H1 (cell line): Measurements from ENCODE around the gene PLXNB1. TPM values are rescaled to one million over a fixed set of nuclear protein-coding genes. Genes with fewer than 3 reads are reported as not detected.
A peak's percentile ranks its signal among the peaks of the same experiment; 100 is the strongest.

Source experiments
- CTCF ChIA-PET: fragments of 300-600 bp; sonication (Branson Sonifier 250); formaldehyde crosslinking; loops from one replicate; lab custom pipeline; 2021; ENCODE audit not compliant: partially characterized antibody; lab: Charles Lee
- POLR2A ChIA-PET: fragments of 300-600 bp; sonication (Branson Sonifier 250); formaldehyde crosslinking; loops from one replicate; lab custom pipeline; 2021; ENCODE audit warnings: inconsistent platforms; ENCODE audit not compliant: partially characterized antibody; lab: Charles Lee
- DNase-seq, 2 experiments: peaks; one replicate each; pipeline versions ENCODE4 v3.0.0 to v3.0.0-alpha.2; 2010 to 2022; ENCODE audit warnings: low spot score in 2 of 2, low read depth in 1 of 2, mixed read lengths in 1 of 2
- FAIRE-seq: peaks from 2 replicates; lab custom pipeline; 2011; peaks lifted over from hg19 to GRCh38; lab: Jason Lieb, UNC
- H2AFZ ChIP-seq: 2 replicates; pipeline ENCODE4 v1.8.1; 2012; ENCODE audit warnings: low read length, inconsistent platforms
- H2AK5ac ChIP-seq: 2 replicates; pipeline ENCODE4 v1.6.1; 2013; ENCODE audit warnings: low read depth, low read length
- H2BK120ac ChIP-seq: replicated peaks from 2 replicates; pipeline ENCODE3; 2013; ENCODE audit warnings: low read depth, low read length, inconsistent platforms
- H2BK12ac ChIP-seq: 2 replicates; pipeline ENCODE4 v1.6.1; 2013; ENCODE audit warnings: low read depth, low read length
- H2BK15ac ChIP-seq: 2 replicates; pipeline ENCODE4 v1.6.1; 2013; ENCODE audit warnings: low read length
- H2BK20ac ChIP-seq: 2 replicates; pipeline ENCODE4 v1.6.1; 2013; ENCODE audit warnings: low read length
- H2BK5ac ChIP-seq: 2 replicates; pipeline ENCODE4 v1.6.1; 2013; ENCODE audit warnings: low read depth, low read length
- H3K14ac ChIP-seq: 2 replicates; pipeline ENCODE4 v1.6.1; 2013; ENCODE audit warnings: inconsistent platforms; ENCODE audit not compliant: insufficient read length
- H3K18ac ChIP-seq: 2 replicates; pipeline ENCODE4 v1.6.1; 2013; ENCODE audit warnings: low read length; ENCODE audit errors: extremely low read depth
- H3K23ac ChIP-seq: 2 replicates; pipeline ENCODE4 v1.6.1; 2013; ENCODE audit warnings: inconsistent platforms; ENCODE audit not compliant: insufficient read length
- H3K23me2 ChIP-seq: 2 replicates; pipeline ENCODE4 v1.6.1; 2013; ENCODE audit warnings: low read depth, low read length
- H3K27ac ChIP-seq: 2 replicates; pipeline ENCODE4 v1.6.1; 2011; ENCODE audit warnings: low read depth, low read length, inconsistent platforms
- H3K27me3 ChIP-seq, 4 experiments: replicated peaks in 1 of 4; 1 replicate in 1 of 4; 2 replicates in 3 of 4; pipeline versions ENCODE4 v1.6.1 to v1.8.1; 2011 to 2013; ENCODE audit warnings: low read length in 3 of 4, mild to moderate bottlenecking in 3 of 4, inconsistent platforms in 2 of 4, mixed read lengths in 2 of 4, moderate library complexity in 1 of 4; ENCODE audit not compliant: control insufficient read depth in 3 of 4, insufficient read depth in 3 of 4; ENCODE audit errors: extremely low read depth in 1 of 4
- H3K36me3 ChIP-seq, 4 experiments: 2 replicates each; pipeline versions ENCODE4 v1.6.1 to v1.8.1; 2011 to 2013; ENCODE audit warnings: mild to moderate bottlenecking in 4 of 4, low read length in 3 of 4, moderate library complexity in 2 of 4, control low read depth in 1 of 4, inconsistent platforms in 1 of 4; ENCODE audit not compliant: insufficient read depth in 4 of 4, control insufficient read depth in 2 of 4
- H3K4ac ChIP-seq: replicated peaks from 2 replicates; pipeline ENCODE3; 2013; ENCODE audit warnings: low read length, low read depth, mixed read lengths, inconsistent platforms; ENCODE audit not compliant: insufficient read length
- H3K4me1 ChIP-seq, 4 experiments: replicated peaks in 1 of 4; 1 replicate in 1 of 4; 2 replicates in 3 of 4; pipeline versions ENCODE4 v1.6.1 to v1.8.1; 2011 to 2013; ENCODE audit warnings: low read length in 3 of 4, inconsistent platforms in 2 of 4, mixed read lengths in 1 of 4; ENCODE audit not compliant: insufficient read depth in 4 of 4, control insufficient read depth in 3 of 4
- H3K4me2 ChIP-seq, 2 experiments: 2 replicates each; pipeline versions ENCODE4 v1.6.1 to v1.8.1; 2011 to 2013; ENCODE audit warnings: low read depth in 2 of 2, low read length in 2 of 2, control low read depth in 1 of 2, inconsistent platforms in 1 of 2, mild to moderate bottlenecking in 1 of 2; ENCODE audit not compliant: insufficient read depth in 1 of 2
- H3K4me3 ChIP-seq, 4 experiments: fragments of 200-600, 300-600 bp in 1 of 4; sonication (generic), shearing (Covaris generic), sonication (Bioruptor Twin) in 1 of 4; 2 replicates each; pipeline versions ENCODE4 v1.5.1 to v1.8.1; 2011 to 2016; ENCODE audit warnings: low read length in 4 of 4, low read depth in 3 of 4, control low read depth in 2 of 4, inconsistent platforms in 2 of 4, mild to moderate bottlenecking in 2 of 4, mixed read lengths in 1 of 4, moderate library complexity in 1 of 4; ENCODE audit not compliant: insufficient read depth in 2 of 4; ENCODE audit errors: extremely low read depth in 1 of 4
- H3K56ac ChIP-seq: replicated peaks from 2 replicates; pipeline ENCODE3; 2013; ENCODE audit warnings: low read depth, mild to moderate bottlenecking, mixed read lengths, low read length, inconsistent platforms; ENCODE audit not compliant: insufficient read length
- H3K79me1 ChIP-seq: 2 replicates; pipeline ENCODE4 v1.6.1; 2013; ENCODE audit warnings: low read depth, low read length, control low read depth
- H3K79me2 ChIP-seq, 2 experiments: 2 replicates each; pipeline versions ENCODE4 v1.6.1 to v1.8.1; 2012 to 2013; ENCODE audit warnings: low read length in 2 of 2, mild to moderate bottlenecking in 2 of 2, inconsistent platforms in 1 of 2; ENCODE audit not compliant: insufficient read depth in 2 of 2, control insufficient read depth in 1 of 2
- H3K9ac ChIP-seq, 4 experiments: replicated peaks in 1 of 4; 1 replicate in 1 of 4; 2 replicates in 3 of 4; pipeline versions ENCODE4 v1.6.1 to v1.8.1; 2011 to 2013; ENCODE audit warnings: low read depth in 3 of 4, low read length in 3 of 4, control low read depth in 2 of 4, mild to moderate bottlenecking in 2 of 4, moderate library complexity in 2 of 4, inconsistent platforms in 1 of 4; ENCODE audit errors: extremely low read depth in 1 of 4
- H3K9me3 ChIP-seq, 2 experiments: 2 replicates each; pipeline versions ENCODE4 v1.6.1 to v1.8.1; 2012 to 2013; ENCODE audit warnings: mild to moderate bottlenecking in 2 of 2, moderate library complexity in 2 of 2, control low read depth in 1 of 2, inconsistent platforms in 1 of 2, low read depth in 1 of 2, low read length in 1 of 2, mixed read lengths in 1 of 2; ENCODE audit not compliant: insufficient read depth in 2 of 2
- H4K20me1 ChIP-seq, 2 experiments: replicated peaks in 1 of 2; 2 replicates each; pipeline versions ENCODE3 to v1.8.1; 2011 to 2013; ENCODE audit warnings: inconsistent platforms in 2 of 2, low read length in 2 of 2, mild to moderate bottlenecking in 1 of 2; ENCODE audit not compliant: insufficient read depth in 2 of 2, control insufficient read depth in 1 of 2
- H4K5ac ChIP-seq: 2 replicates; pipeline ENCODE4 v1.6.1; 2013; ENCODE audit warnings: low read length, low read depth, mixed read lengths, inconsistent platforms; ENCODE audit not compliant: insufficient read length
- H4K8ac ChIP-seq: 2 replicates; pipeline ENCODE4 v1.8.0; 2013; ENCODE audit warnings: mild to moderate bottlenecking, moderate library complexity, low read length, inconsistent platforms; ENCODE audit not compliant: insufficient read depth; ENCODE audit errors: extremely low read depth
- H4K91ac ChIP-seq: replicated peaks from 2 replicates; pipeline ENCODE3; 2013; ENCODE audit warnings: low read length, mixed read lengths, inconsistent platforms; ENCODE audit not compliant: insufficient read length
- BCL11A ChIP-seq, 2 experiments: IDR thresholded peaks; one replicate each; pipeline ENCODE4 v1.6.1; 2011; ENCODE audit warnings: low read depth in 2 of 2, low read length in 2 of 2, mild to moderate bottlenecking in 2 of 2
- GABPA ChIP-seq: IDR thresholded peaks from 2 replicates; pipeline ENCODE4 v1.6.1; 2011; ENCODE audit warnings: mild to moderate bottlenecking, low read length, moderate library complexity, borderline replicate concordance; ENCODE audit not compliant: insufficient read depth
- JUN ChIP-seq: IDR thresholded peaks from 2 replicates; pipeline ENCODE4 v1.6.1; 2011; ENCODE audit warnings: low read depth, mild to moderate bottlenecking, improper control_type of control experiment, low read length
- KDM4A ChIP-seq: IDR thresholded peaks from one replicate; pipeline ENCODE4 v1.7.1; 2012; ENCODE audit warnings: low read depth, mild to moderate bottlenecking, moderate library complexity, low read length, inconsistent platforms; ENCODE audit not compliant: severe bottlenecking
- NANOG ChIP-seq: IDR thresholded peaks from 2 replicates; pipeline ENCODE4 v1.6.1; 2011; ENCODE audit warnings: low read length, low read depth, mild to moderate bottlenecking, inconsistent platforms; ENCODE audit not compliant: insufficient read depth, poor library complexity, severe bottlenecking
- POLR2AphosphoS5 ChIP-seq: IDR thresholded peaks from 2 replicates; pipeline ENCODE4 v1.6.1; 2011; ENCODE audit warnings: low read depth, low read length
- SIN3A ChIP-seq, 2 experiments: IDR thresholded peaks in 1 of 2; conservative IDR thresholded peaks in 1 of 2; 2 replicates each; pipeline ENCODE4 v1.6.1; 2011 to 2012; ENCODE audit warnings: low read length in 2 of 2, improper control_type of control experiment in 1 of 2, low read depth in 1 of 2, mild to moderate bottlenecking in 1 of 2
- TAF1 ChIP-seq: IDR thresholded peaks from 2 replicates; pipeline ENCODE4 v1.6.1; 2011; ENCODE audit warnings: mild to moderate bottlenecking, low read depth, low read length
- TEAD4 ChIP-seq: IDR thresholded peaks from 2 replicates; pipeline ENCODE4 v1.6.1; 2012; ENCODE audit warnings: low read depth, low read length, inconsistent platforms, mixed read lengths
- polyA plus RNA-seq, 7 experiments: library from polyadenylated mRNA; depleted of rRNA in 3 of 7; stranded (reverse) in 5 of 7; unstranded in 2 of 7; fragments of >200 nt in 5 of 7; fragments of 200-250 nt in 2 of 7; gene quantifications; 1 replicate in 5 of 7; 2 replicates in 1 of 7; 4 replicates in 1 of 7; pipeline versions ENCODE4 v1.2.1 to v1.2.3, GENCODE V29; 2011 to 2013; ENCODE audit warnings: missing spikeins in 2 of 7, mixed read lengths in 2 of 7
- total RNA-seq: library from RNA; stranded (reverse); fragmentation: NEBNext Ultra II Directional; extraction: Animal tissue kit (Norgen Biotek cat#: 25700); gene quantifications from 2 replicates; pipeline ENCODE4 v1.2.1, GENCODE V29; 2021
- TF ChIP-seq, protein P1 (sequence below): IDR thresholded peaks from 2 replicates; pipeline ENCODE4 v1.6.1; 2011; ENCODE audit warnings: low read depth, mild to moderate bottlenecking, low read length; ENCODE audit not compliant: insufficient read depth
- TF ChIP-seq, protein P2 (sequence below): IDR thresholded peaks from 2 replicates; pipeline ENCODE4 v1.6.1; 2012; ENCODE audit warnings: inconsistent platforms
- TF ChIP-seq, protein P3 (sequence below): IDR thresholded peaks from 2 replicates; pipeline ENCODE4 v1.6.1; 2012; ENCODE audit warnings: low read length, inconsistent platforms

PLXNB1 gene
- total and polyA plus RNA-seq, 2 of the 8 experiments (the other 6 are each of a cell fraction or from before 2014, with no cell fraction given): 109 to 114 TPM

DNA sequence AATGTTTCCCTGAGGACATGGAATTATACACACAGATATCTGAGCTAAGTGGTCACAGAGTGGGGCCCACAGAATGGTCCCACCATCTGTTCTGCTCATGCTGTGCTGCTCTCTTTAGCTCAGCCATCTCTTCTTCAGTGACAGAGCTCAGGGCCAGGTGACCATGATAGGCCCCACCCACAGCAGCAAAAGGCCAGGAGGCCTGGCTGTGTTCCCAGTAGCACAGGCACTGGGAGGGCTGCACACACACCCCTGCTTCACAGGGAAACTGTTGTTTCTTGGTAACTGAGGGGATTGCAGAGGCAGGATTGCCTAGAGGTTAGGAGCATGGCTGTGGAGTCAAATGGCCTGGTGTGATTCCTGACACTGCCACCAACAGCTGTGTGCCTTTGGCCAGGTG lies 62.7 kb downstream of the PLXNB1 start:
- FAIRE-seq: no peak
- no peak for TF ChIP-seq TAF1
- TF ChIP-seq, protein P1, sequence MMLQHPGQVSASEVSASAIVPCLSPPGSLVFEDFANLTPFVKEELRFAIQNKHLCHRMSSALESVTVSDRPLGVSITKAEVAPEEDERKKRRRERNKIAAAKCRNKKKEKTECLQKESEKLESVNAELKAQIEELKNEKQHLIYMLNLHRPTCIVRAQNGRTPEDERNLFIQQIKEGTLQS: no peak
- no peak for TF ChIP-seq TEAD4
- TF ChIP-seq, protein P2, sequence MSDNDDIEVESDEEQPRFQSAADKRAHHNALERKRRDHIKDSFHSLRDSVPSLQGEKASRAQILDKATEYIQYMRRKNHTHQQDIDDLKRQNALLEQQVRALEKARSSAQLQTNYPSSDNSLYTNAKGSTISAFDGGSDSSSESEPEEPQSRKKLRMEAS: no peak
- no peak for TF ChIP-seq JUN
- TF ChIP-seq SIN3A (conservative IDR thresholded peaks at IDR 0.05 in 1 of 2, IDR thresholded peaks at IDR 0.05 in 1 of 2; ENCODE audit: low read depth in 1 of 2, low read length in 2 of 2): no peak
- TF ChIP-seq KDM4A: no peak
- TF ChIP-seq POLR2AphosphoS5: no peak
- TF ChIP-seq, protein P3, sequence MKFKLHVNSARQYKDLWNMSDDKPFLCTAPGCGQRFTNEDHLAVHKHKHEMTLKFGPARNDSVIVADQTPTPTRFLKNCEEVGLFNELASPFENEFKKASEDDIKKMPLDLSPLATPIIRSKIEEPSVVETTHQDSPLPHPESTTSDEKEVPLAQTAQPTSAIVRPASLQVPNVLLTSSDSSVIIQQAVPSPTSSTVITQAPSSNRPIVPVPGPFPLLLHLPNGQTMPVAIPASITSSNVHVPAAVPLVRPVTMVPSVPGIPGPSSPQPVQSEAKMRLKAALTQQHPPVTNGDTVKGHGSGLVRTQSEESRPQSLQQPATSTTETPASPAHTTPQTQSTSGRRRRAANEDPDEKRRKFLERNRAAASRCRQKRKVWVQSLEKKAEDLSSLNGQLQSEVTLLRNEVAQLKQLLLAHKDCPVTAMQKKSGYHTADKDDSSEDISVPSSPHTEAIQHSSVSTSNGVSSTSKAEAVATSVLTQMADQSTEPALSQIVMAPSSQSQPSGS: no peak
- no peak for TF ChIP-seq BCL11A (IDR thresholded peaks at IDR 0.05; ENCODE audit: low read depth in 2 of 2, low read length in 2 of 2)
- TF ChIP-seq NANOG: no peak
- TF ChIP-seq GABPA: no peak

More for the DNA sequence above, 62.7 kb downstream of the PLXNB1 start:
- Histone ChIP-seq H4K5ac (no peak overlapping the region), H3K18ac (no peak overlapping the region), H3K56ac (no peak overlapping the region), H3K23me2 (no peaks in the 10 kb centered on the region), H3K4me2 (no peak overlapping the region), H4K91ac (no peak overlapping the region), H3K23ac (no peak overlapping the region), H3K27ac (no peak overlapping the region), H2BK12ac (no peak overlapping the region), H2BK15ac (0 out of 2 replicates have a peak overlapping the region, but pooled peaks have one; percentile 63), H3K4me3 (no peak overlapping the region), H3K27me3 (no peaks in the 10 kb centered on the region), H3K14ac (no peak overlapping the region), H2BK5ac (0 out of 2 replicates have a peak overlapping the region, but pooled peaks have one; percentile 0), H2AK5ac (no peak overlapping the region), H3K4ac (no peak overlapping the region), H4K8ac (no peak overlapping the region), H2AFZ (no peak overlapping the region), H3K9me3 (peaks cover 0 to 1% of the 10 kb centered on the region in 2 experiments; a peak in 1 of 4 replicates), H3K4me1 (peaks cover 2 to 12% (median 6%) of the 10 kb centered on the region in 4 experiments; a peak in 6 of 7 replicates), H2BK20ac (no peak overlapping the region), H4K20me1 (no peaks in the 10 kb centered on the region), H3K9ac (no peak overlapping the region), H2BK120ac (no peak overlapping the region), H3K36me3 (no peaks in the 10 kb centered on the region), H3K79me2 (no peaks in the 10 kb centered on the region), H3K79me1 (no peaks in the 10 kb centered on the region)
- no peak for DNase-seq
- ChIA-PET CTCF (interaction anchor here (0.6 to 1.6 kb wide), 6 partner anchors 34 to 182 kb away, joined by 3 to 6 read pairs (median 4); no protein-coding TSS in a partner anchor), POLR2A (interaction anchor here (1.0 to 1.7 kb wide), 4 partner anchors 10 to 66 kb away, joined by 3 to 7 read pairs (median 3); no protein-coding TSS in a partner anchor)
